Fibroblast of lung (primary cell): Measurements from ENCODE around the gene RHBDF2. TPM values are rescaled to one million over a fixed set of nuclear protein-coding genes. Genes with fewer than 3 reads are reported as not detected.

Experiments used
- DNase-seq, 2 donors: peaks; one replicate each; pipeline versions ENCODE4 v3.0.0 to v3.0.0-alpha.2; 2010; ENCODE audit warnings: low read depth in 2 of 2
- H2AFZ ChIP-seq: 2 replicates; pipeline ENCODE4 v1.5.1; 2012; ENCODE audit warnings: low read length, control low read depth, inconsistent platforms
- H3K27ac ChIP-seq: 2 replicates; pipeline ENCODE4 v1.5.1; 2011; ENCODE audit warnings: low read length, control low read depth; ENCODE audit not compliant: insufficient read depth
- H3K27me3 ChIP-seq: 2 replicates; pipeline ENCODE4 v1.5.1; 2011; ENCODE audit warnings: mild to moderate bottlenecking, low read length; ENCODE audit not compliant: control insufficient read depth, insufficient read depth
- H3K36me3 ChIP-seq: 2 replicates; pipeline ENCODE4 v1.5.1; 2011; ENCODE audit warnings: low read length; ENCODE audit not compliant: control insufficient read depth, insufficient read depth
- H3K4me1 ChIP-seq: 2 replicates; pipeline ENCODE4 v1.5.1; 2011; ENCODE audit warnings: low read length; ENCODE audit not compliant: control insufficient read depth, insufficient read depth; ENCODE audit errors: extremely low read depth
- H3K4me2 ChIP-seq: 2 replicates; pipeline ENCODE4 v1.5.1; 2011; ENCODE audit warnings: low read length, control low read depth; ENCODE audit not compliant: insufficient read depth; ENCODE audit errors: extremely low read depth
- H3K4me3 ChIP-seq, 4 experiments: fragments of 200-600 bp in 1 of 4; sonication (generic) in 1 of 4; replicated peaks in 1 of 4; 2 replicates each; pipeline ENCODE4 v1.5.1; 2011 to 2016; ENCODE audit warnings: low read length in 4 of 4, low read depth in 3 of 4, mild to moderate bottlenecking in 3 of 4, control low read depth in 2 of 4, inconsistent platforms in 1 of 4, mixed read lengths in 1 of 4; ENCODE audit not compliant: insufficient read depth in 1 of 4; ENCODE audit errors: control extremely low read depth in 1 of 4
- H3K79me2 ChIP-seq: 2 replicates; pipeline ENCODE4 v1.5.1; 2012; ENCODE audit warnings: mild to moderate bottlenecking, low read length, inconsistent platforms; ENCODE audit not compliant: control insufficient read depth, insufficient read depth
- H3K9ac ChIP-seq: 2 replicates; pipeline ENCODE4 v1.5.1; 2011; ENCODE audit warnings: mild to moderate bottlenecking, low read length, control low read depth; ENCODE audit not compliant: insufficient read depth
- H3K9me3 ChIP-seq: 2 replicates; pipeline ENCODE4 v1.5.1; 2012; ENCODE audit warnings: low read depth, low read length; ENCODE audit not compliant: control insufficient read depth, insufficient read depth
- H4K20me1 ChIP-seq: 2 replicates; pipeline ENCODE4 v1.5.1; 2011; ENCODE audit warnings: low read length; ENCODE audit not compliant: control insufficient read depth, insufficient read depth; ENCODE audit errors: extremely low read depth
- EZH2 ChIP-seq: IDR thresholded peaks from 2 replicates; pipeline ENCODE4 v1.5.1; 2012; ENCODE audit warnings: low read length, control low read depth, mild to moderate bottlenecking; ENCODE audit errors: missing control alignments
- polyA plus RNA-seq, 2 donors: library from polyadenylated mRNA; depleted of rRNA in 1 of 2; stranded (reverse) in 1 of 2; unstranded in 1 of 2; fragments of >200 nt; gene quantifications; 2 replicates each; pipeline ENCODE4 v1.2.1, GENCODE V29; 2011 to 2012; ENCODE audit warnings: missing spikeins in 1 of 2
- total RNA-seq: library from RNA; depleted of rRNA; stranded (reverse); fragments of >200 nt; gene quantifications from 2 replicates; pipeline ENCODE4 v1.2.1, GENCODE V29; 2014
- TF ChIP-seq, protein P1 (sequence below), 2 donors: IDR thresholded peaks in 1 of 2; conservative IDR thresholded peaks in 1 of 2; 1 replicate in 1 of 2; 2 replicates in 1 of 2; pipeline ENCODE4 v1.5.1; 2011 to 2012; ENCODE audit warnings: low read length in 2 of 2, control low read depth in 1 of 2, inconsistent platforms in 1 of 2, low read depth in 1 of 2, mild to moderate bottlenecking in 1 of 2

The RHBDF2 gene
- total and polyA plus RNA-seq, 2 donors (not counting 1 experiment from before 2014, with no cell fraction given): 0.94 to 5.1 TPM

DNA sequence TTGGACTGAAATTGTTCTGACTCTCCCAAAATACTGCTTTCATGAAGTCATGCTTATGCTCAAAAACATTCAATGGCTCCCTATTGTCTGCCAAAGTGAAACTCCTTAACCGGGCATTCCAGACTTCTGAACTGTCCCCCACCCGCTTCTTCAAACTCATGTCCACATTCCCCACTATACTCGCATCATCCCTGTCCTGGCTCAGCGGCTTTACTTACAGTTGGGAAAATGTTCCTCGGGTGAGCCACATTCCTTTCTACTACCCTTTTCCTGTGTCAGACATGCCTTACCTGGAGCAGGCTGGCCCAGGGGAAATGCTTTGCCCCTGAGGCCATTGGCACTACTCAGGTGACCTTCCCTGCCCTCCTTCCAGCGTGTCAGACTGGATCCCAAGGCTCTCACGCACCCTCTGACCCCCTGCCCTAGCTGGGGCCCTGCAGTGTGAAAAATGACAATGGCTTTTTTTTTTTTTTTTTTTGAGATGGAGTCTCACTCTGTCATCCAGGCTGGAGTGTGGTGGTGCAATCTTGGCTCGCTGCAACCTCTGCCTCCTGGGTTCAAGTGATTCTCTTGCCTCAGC is 30.9 kb upstream of the RHBDF2 start:
- peak in 1 of 2 donors; percentile 56 for DNase-seq
- Histone ChIP-seq H3K9ac (no peak overlapping the region), H4K20me1 (no peaks in the 10 kb centered on the region), H2AFZ (no peak overlapping the region), H3K36me3 (peaks cover 3% of the 10 kb centered on the region), H3K9me3 (no peaks in the 10 kb centered on the region), H3K79me2 (no peaks in the 10 kb centered on the region), H3K27me3 (no peaks in the 10 kb centered on the region), H3K27ac (no peak overlapping the region), H3K4me2 (no peak overlapping the region), H3K4me1 (peaks cover 45% of the 10 kb centered on the region), H3K4me3 (no peak overlapping the region)
- TF ChIP-seq, protein P1, sequence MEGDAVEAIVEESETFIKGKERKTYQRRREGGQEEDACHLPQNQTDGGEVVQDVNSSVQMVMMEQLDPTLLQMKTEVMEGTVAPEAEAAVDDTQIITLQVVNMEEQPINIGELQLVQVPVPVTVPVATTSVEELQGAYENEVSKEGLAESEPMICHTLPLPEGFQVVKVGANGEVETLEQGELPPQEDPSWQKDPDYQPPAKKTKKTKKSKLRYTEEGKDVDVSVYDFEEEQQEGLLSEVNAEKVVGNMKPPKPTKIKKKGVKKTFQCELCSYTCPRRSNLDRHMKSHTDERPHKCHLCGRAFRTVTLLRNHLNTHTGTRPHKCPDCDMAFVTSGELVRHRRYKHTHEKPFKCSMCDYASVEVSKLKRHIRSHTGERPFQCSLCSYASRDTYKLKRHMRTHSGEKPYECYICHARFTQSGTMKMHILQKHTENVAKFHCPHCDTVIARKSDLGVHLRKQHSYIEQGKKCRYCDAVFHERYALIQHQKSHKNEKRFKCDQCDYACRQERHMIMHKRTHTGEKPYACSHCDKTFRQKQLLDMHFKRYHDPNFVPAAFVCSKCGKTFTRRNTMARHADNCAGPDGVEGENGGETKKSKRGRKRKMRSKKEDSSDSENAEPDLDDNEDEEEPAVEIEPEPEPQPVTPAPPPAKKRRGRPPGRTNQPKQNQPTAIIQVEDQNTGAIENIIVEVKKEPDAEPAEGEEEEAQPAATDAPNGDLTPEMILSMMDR (conservative IDR thresholded peaks at IDR 0.05 in 1 of 2, IDR thresholded peaks at IDR 0.05 in 1 of 2; ENCODE audit: low read depth in 1 of 2, low read length in 2 of 2): no peak
- no peak for TF ChIP-seq EZH2

DNA sequence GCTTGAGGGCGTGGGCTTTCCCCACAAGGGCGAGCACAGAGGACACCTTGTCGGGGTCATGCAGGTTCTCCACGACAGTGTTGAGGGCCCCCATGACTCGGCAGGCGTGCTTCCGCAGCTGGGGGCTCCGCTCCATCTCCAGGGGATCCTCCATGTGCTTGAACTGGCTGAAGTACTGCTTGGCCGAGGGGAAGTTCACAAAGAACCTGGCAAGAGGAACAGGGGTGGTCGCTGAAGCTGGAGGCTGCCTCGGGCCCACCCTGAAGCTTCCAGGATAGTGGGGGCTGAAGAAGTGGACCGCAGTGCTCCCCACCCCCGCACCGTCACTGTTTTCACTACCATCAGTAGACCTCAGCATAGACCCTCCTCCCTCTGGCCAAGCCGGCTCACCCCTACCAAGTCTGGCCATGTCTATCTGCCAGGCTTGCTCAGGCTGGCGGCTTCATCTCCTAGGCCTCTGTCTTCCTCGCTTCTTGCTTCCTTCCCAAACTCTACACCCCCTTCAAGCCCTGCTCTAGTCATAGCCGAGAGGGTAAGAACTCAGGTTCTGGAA is 30.3 kb upstream of the RHBDF2 start:
- Histone ChIP-seq H3K4me1 (peaks cover 43% of the 10 kb centered on the region), H3K9me3 (no peaks in the 10 kb centered on the region), H3K4me2 (no peak overlapping the region), H3K79me2 (no peaks in the 10 kb centered on the region), H3K27ac (peak overlapping the region; percentile 97), H3K36me3 (peaks cover 3% of the 10 kb centered on the region), H2AFZ (no peak overlapping the region), H3K27me3 (no peaks in the 10 kb centered on the region), H3K9ac (no peak overlapping the region), H4K20me1 (no peaks in the 10 kb centered on the region), H3K4me3 (no peak overlapping the region)
- TF ChIP-seq EZH2: no peak
- TF ChIP-seq, protein P1 (conservative IDR thresholded peaks at IDR 0.05 in 1 of 2, IDR thresholded peaks at IDR 0.05 in 1 of 2; ENCODE audit: low read depth in 1 of 2, low read length in 2 of 2): no peak
- no peak for DNase-seq

DNA sequence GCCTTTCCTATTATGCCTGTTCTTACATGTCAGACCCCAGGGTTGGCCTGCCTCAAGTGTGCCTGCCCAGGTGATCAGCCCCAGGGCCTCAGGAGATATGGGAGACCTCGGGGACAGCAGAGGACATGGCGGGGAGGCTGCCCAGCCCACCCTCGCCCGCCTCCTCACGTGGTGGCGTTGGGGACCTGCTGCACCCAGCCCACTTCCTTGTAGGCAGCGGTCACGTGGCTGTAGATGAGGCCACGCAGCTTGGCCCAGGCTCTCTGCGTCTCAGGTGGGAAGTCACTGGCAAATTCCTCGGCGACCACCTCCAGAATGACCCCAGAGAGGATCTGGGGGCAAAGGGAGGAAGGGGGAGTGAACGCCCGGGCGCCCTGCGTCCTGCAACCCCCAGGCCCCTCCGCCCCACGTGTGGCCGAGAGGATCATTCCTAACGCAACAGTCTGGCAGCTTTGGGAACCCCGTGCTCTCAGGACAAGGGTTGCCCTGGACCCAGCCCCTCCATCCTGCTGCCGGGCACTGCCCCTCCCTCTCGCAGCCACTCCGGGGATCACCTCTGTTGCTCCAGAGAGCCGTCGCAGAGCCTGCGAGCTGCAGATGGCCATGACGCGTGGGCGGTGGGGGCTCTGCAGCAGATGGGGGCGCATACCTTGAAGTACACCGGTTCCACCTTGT is 29.7 kb upstream of the RHBDF2 start:
- H3K9me3 ChIP-seq: no peaks in the 10 kb centered on the region
- H3K9ac ChIP-seq: peak overlapping the region; percentile 72
- no peak for TF ChIP-seq EZH2
- TF ChIP-seq, protein P1 (conservative IDR thresholded peaks at IDR 0.05 in 1 of 2, IDR thresholded peaks at IDR 0.05 in 1 of 2; ENCODE audit: low read depth in 1 of 2, low read length in 2 of 2): no peak
- H3K4me1 ChIP-seq: peaks cover 41% of the 10 kb centered on the region
- H2AFZ ChIP-seq: peak overlapping the region; percentile 10
- H3K79me2 ChIP-seq: no peaks in the 10 kb centered on the region
- no peak overlapping the region for H3K4me2 ChIP-seq
- H3K27me3 ChIP-seq: no peaks in the 10 kb centered on the region
- H3K36me3 ChIP-seq: peaks cover 3% of the 10 kb centered on the region
- H3K4me3 ChIP-seq: no peak overlapping the region
- no peak for DNase-seq
- no peaks in the 10 kb centered on the region for H4K20me1 ChIP-seq
- peak overlapping the region; percentile 97 for H3K27ac ChIP-seq
